HCT116 (cell line): ENCODE measurements around the gene ETS1. TPM values are rescaled to one million over a fixed set of nuclear protein-coding genes. Genes with fewer than 3 reads are reported as not detected.

Experiments used
- ATAC-seq: fragments of 200-7000 bp; cut with Tn5 transposase; 2 replicates; pipeline ENCODE4 v1.9.1; 2020; ENCODE audit warnings: mild to moderate bottlenecking, moderate library complexity
- BruUV-seq: library from RNA; stranded (reverse); fragments of 400-500 nt; replicated peaks from 2 replicates; lab custom pipeline; 2021; lab: Mats Ljungman, UMichigan
- CTCF ChIA-PET: fragments of 300-600 bp; sonication (Branson Sonifier 250); formaldehyde crosslinking; loops from one replicate; lab custom pipeline; 2021; ENCODE audit warnings: antibody characterized with exemption; lab: Charles Lee
- POLR2A ChIA-PET: fragments of 300-600, 350-600 bp; sonication (Branson Sonifier 250); formaldehyde crosslinking; loops from one replicate; lab custom pipeline; 2021; ENCODE audit warnings: antibody characterized with exemption; lab: Charles Lee
- RAD21 ChIA-PET, 2 experiments: fragments of 300-600 bp; sonication (Branson Sonifier 250); formaldehyde crosslinking; loops; one replicate each; lab custom pipeline; 2023; ENCODE audit warnings: low total read pairs in 2 of 2; ENCODE audit not compliant: uncharacterized antibody in 2 of 2, unreplicated experiment in 2 of 2, low non-redundant PET in 1 of 2; lab: Charles Lee
- DNase-seq: peaks from one replicate; pipeline ENCODE4 v3.0.0-alpha.2; 2010; ENCODE audit warnings: low read depth, low spot score
- H2AFZ ChIP-seq: fragments of 200-600 bp; shearing (Covaris generic), sonication (generic); 2 replicates; pipeline ENCODE4 v1.6.1; 2017; ENCODE audit warnings: low read depth, mixed run types, mixed read lengths, antibody characterized with exemption, low read length; ENCODE audit not compliant: poor library complexity, severe bottlenecking
- H3K27ac ChIP-seq: 2 replicates; pipeline ENCODE4 v1.5.1; 2012; ENCODE audit warnings: low read depth, low read length
- H3K27me3 ChIP-seq: fragments of 200-600 bp; sonication (generic); 2 replicates; pipeline ENCODE4 v1.6.1; 2016; ENCODE audit warnings: mixed run types, low read length, mixed read lengths; ENCODE audit not compliant: insufficient read depth
- H3K36me3 ChIP-seq, 2 experiments: fragments of 200-500 bp in 1 of 2; fragments of 200-600 bp in 1 of 2; sonication (Bioruptor generic) in 1 of 2; sonication (generic) in 1 of 2; 2 replicates each; pipeline versions ENCODE4 v1.5.1 to v1.6.1; 2014 to 2016; ENCODE audit warnings: low read length in 2 of 2, inconsistent platforms in 1 of 2, mixed read lengths in 1 of 2, mixed run types in 1 of 2; ENCODE audit not compliant: insufficient read depth in 2 of 2, control insufficient read depth in 1 of 2
- H3K4me1 ChIP-seq, 2 experiments: fragments of 200-600 bp in 1 of 2; sonication (generic) in 1 of 2; 2 replicates each; pipeline versions ENCODE4 v1.5.1 to v1.6.1; 2012 to 2017; ENCODE audit warnings: low read length in 2 of 2, inconsistent platforms in 1 of 2, mild to moderate bottlenecking in 1 of 2, mixed read lengths in 1 of 2, mixed run types in 1 of 2, moderate library complexity in 1 of 2; ENCODE audit not compliant: insufficient read depth in 2 of 2, control insufficient read depth in 1 of 2
- H3K4me2 ChIP-seq: fragments of 200-600 bp; sonication (generic); 2 replicates; pipeline ENCODE4 v1.6.1; 2017; ENCODE audit warnings: mixed run types, low read length, mixed read lengths
- H3K4me3 ChIP-seq, 2 experiments: fragments of 200-600 bp in 1 of 2; sonication (generic) in 1 of 2; replicated peaks in 1 of 2; 2 replicates each; pipeline ENCODE4 v1.5.1; 2011 to 2016; ENCODE audit warnings: low read length in 2 of 2, control low read depth in 1 of 2, low read depth in 1 of 2, mild to moderate bottlenecking in 1 of 2, mixed read lengths in 1 of 2, mixed run types in 1 of 2
- H3K79me2 ChIP-seq: fragments of 200-600 bp; sonication (generic); 2 replicates; pipeline ENCODE4 v1.6.1; 2017; ENCODE audit warnings: mild to moderate bottlenecking, mixed run types, low read length, moderate library complexity, mixed read lengths; ENCODE audit not compliant: insufficient read depth
- H3K9ac ChIP-seq: fragments of 200-600 bp; sonication (generic); 2 replicates; pipeline ENCODE4 v1.6.1; 2016; ENCODE audit warnings: low read length, mixed read lengths
- H3K9me2 ChIP-seq: fragments of 200-600 bp; sonication (generic), shearing (Covaris generic); 2 replicates; pipeline ENCODE4 v1.6.1; 2017; ENCODE audit warnings: mixed run types, mild to moderate bottlenecking, moderate library complexity; ENCODE audit not compliant: insufficient read depth
- H3K9me3 ChIP-seq, 2 experiments: fragments of 200-500 bp in 1 of 2; fragments of 200-600 bp in 1 of 2; sonication (Bioruptor generic) in 1 of 2; sonication (generic) in 1 of 2; 2 replicates each; pipeline ENCODE4 v1.6.1; 2014 to 2017; ENCODE audit warnings: low read length in 2 of 2, mixed read lengths in 2 of 2, inconsistent platforms in 1 of 2, low read depth in 1 of 2, mild to moderate bottlenecking in 1 of 2, mixed run types in 1 of 2, moderate library complexity in 1 of 2; ENCODE audit not compliant: control insufficient read depth in 1 of 2, insufficient read depth in 1 of 2
- H4K20me1 ChIP-seq: fragments of 200-600 bp; sonication (generic), shearing (Covaris generic); 2 replicates; pipeline ENCODE4 v1.6.1; 2017; ENCODE audit warnings: mixed run types, mild to moderate bottlenecking, moderate library complexity; ENCODE audit not compliant: insufficient read depth
- CEBPB ChIP-seq: IDR thresholded peaks from 2 replicates; pipeline ENCODE4 v1.6.1; 2012; ENCODE audit warnings: low read depth
- EZH2phosphoT487 ChIP-seq: fragments of 200-600 bp; IDR thresholded peaks from 2 replicates; pipeline ENCODE4 v1.6.1; 2018; ENCODE audit warnings: antibody characterized with exemption, borderline replicate concordance
- FOSL1 ChIP-seq: IDR thresholded peaks from 2 replicates; pipeline ENCODE4 v1.6.1; 2012; ENCODE audit warnings: low read depth
- JUND ChIP-seq: IDR thresholded peaks from 2 replicates; pipeline ENCODE4 v1.6.1; 2012
- SP1 ChIP-seq: IDR thresholded peaks from 2 replicates; pipeline ENCODE4 v1.6.1; 2012; ENCODE audit warnings: low read depth
- TCF7L2 ChIP-seq: IDR thresholded peaks from 2 replicates; pipeline ENCODE4 v1.7.0; 2011; ENCODE audit warnings: borderline replicate concordance, inconsistent platforms; ENCODE audit not compliant: insufficient read depth, insufficient read length; ENCODE audit errors: extremely low read depth
- YY1 ChIP-seq: IDR thresholded peaks from 2 replicates; pipeline ENCODE4 v1.6.1; 2011; ENCODE audit warnings: low read length, low read depth, moderate library complexity, mild to moderate bottlenecking; ENCODE audit not compliant: insufficient replicate concordance; ENCODE audit errors: extremely low read depth
- ZFX ChIP-seq: fragments of 450-650 bp; IDR thresholded peaks from 2 replicates; pipeline ENCODE4 v1.6.1; 2017
- intact Hi-C: fragments of 100-400 bp; cut with micrococcal nuclease; formaldehyde crosslinking; loops from 2 replicates; pipeline ENCODE4 v1.10.0; 2022
- total RNA-seq: library from RNA; stranded (reverse); gene quantifications from one replicate; pipeline ENCODE4 v1.2.1, GENCODE V29; 2021; ENCODE audit not compliant: unreplicated experiment
- TF ChIP-seq, protein P1 (sequence below), 3 experiments: fragments of 200-600 bp in 1 of 3; sonication (generic) in 1 of 3; IDR thresholded peaks in 2 of 3; conservative IDR thresholded peaks in 1 of 3; 2 replicates each; pipeline ENCODE4 v1.5.1; 2012 to 2017; ENCODE audit warnings: low read depth in 2 of 3, low read length in 2 of 3, antibody characterized with exemption in 1 of 3, borderline replicate concordance in 1 of 3, control low read depth in 1 of 3, mild to moderate bottlenecking in 1 of 3, mixed read lengths in 1 of 3, mixed run types in 1 of 3, moderate library complexity in 1 of 3; ENCODE audit not compliant: insufficient read depth in 1 of 3
- TF ChIP-seq, protein P2 (sequence below): IDR thresholded peaks from 2 replicates; pipeline ENCODE4 v1.6.1; 2012
- TF ChIP-seq, protein P3 (sequence below): IDR thresholded peaks from 2 replicates; pipeline ENCODE4 v1.6.1; 2012

ETS1 gene
- total RNA-seq, 1 experiment from 2014 or later = 9.2 TPM

DNA sequence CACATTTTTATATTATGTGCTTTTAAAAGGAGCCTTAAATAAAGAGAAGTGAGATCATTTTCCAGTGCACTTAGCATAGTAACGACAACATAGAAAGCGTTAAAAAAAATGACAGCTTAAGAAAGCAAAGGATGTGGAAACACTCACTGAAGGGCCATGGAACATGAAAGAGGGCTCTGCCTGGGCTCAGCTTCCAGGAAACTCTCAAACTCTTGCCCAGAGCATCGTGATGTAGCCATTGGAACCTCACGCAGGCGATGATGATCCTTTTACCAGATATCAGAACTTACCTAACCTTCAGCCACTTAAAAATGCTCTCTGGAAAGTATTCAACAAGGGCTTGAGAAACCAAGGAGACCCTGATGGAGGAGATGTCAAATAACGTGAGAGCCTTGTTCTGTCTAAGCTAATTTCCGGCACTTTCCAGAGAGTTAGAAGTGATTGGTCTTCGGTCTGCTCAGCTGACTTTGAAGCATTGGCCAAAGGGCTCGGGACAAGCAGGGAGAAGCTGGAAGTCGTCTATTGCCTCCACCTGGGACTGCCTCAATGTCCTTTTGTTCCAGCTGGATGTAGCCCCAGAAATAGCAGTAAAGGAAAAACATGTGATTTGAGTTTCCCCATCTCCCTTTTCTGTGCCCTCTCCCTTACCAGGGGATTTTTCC lies 21.5 kb upstream of the ETS1 start:
- no peaks in the 10 kb centered on the region for H3K9me2 ChIP-seq
- intact Hi-C loops = no loop called here
- H3K79me2 ChIP-seq = no peaks in the 10 kb centered on the region
- no peaks in the 10 kb centered on the region for H3K36me3 ChIP-seq
- H3K27me3 ChIP-seq = peaks cover 67% of the 10 kb centered on the region
- no TSS peak for BruUV-seq
- no peaks in the 10 kb centered on the region for H3K9me3 ChIP-seq
- ATAC-seq (no peak), DNase-seq (no peak)
- no peak overlapping the region for H3K27ac ChIP-seq
- TF ChIP-seq, protein P1, sequence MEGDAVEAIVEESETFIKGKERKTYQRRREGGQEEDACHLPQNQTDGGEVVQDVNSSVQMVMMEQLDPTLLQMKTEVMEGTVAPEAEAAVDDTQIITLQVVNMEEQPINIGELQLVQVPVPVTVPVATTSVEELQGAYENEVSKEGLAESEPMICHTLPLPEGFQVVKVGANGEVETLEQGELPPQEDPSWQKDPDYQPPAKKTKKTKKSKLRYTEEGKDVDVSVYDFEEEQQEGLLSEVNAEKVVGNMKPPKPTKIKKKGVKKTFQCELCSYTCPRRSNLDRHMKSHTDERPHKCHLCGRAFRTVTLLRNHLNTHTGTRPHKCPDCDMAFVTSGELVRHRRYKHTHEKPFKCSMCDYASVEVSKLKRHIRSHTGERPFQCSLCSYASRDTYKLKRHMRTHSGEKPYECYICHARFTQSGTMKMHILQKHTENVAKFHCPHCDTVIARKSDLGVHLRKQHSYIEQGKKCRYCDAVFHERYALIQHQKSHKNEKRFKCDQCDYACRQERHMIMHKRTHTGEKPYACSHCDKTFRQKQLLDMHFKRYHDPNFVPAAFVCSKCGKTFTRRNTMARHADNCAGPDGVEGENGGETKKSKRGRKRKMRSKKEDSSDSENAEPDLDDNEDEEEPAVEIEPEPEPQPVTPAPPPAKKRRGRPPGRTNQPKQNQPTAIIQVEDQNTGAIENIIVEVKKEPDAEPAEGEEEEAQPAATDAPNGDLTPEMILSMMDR (IDR thresholded peaks at IDR 0.05 in 2 of 3, conservative IDR thresholded peaks at IDR 0.05 in 1 of 3; ENCODE audit: borderline replicate concordance in 1 of 3, insufficient read depth in 1 of 3, low read depth in 2 of 3, low read length in 2 of 3) = no peak
- no peak for TF ChIP-seq CEBPB
- TF ChIP-seq, protein P2, sequence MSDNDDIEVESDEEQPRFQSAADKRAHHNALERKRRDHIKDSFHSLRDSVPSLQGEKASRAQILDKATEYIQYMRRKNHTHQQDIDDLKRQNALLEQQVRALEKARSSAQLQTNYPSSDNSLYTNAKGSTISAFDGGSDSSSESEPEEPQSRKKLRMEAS = no peak
- no peak for TF ChIP-seq JUND
- TF ChIP-seq TCF7L2 = no peak
- no peak for TF ChIP-seq FOSL1
- TF ChIP-seq ZFX = no peak
- TF ChIP-seq, protein P3, sequence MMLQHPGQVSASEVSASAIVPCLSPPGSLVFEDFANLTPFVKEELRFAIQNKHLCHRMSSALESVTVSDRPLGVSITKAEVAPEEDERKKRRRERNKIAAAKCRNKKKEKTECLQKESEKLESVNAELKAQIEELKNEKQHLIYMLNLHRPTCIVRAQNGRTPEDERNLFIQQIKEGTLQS = no peak
- no peak for TF ChIP-seq EZH2phosphoT487
- TF ChIP-seq SP1 = no peak
- no peak for TF ChIP-seq YY1
- H3K9ac ChIP-seq = no peak overlapping the region
- no peak overlapping the region for H3K4me3 ChIP-seq
- no peak overlapping the region for H3K4me2 ChIP-seq
- CTCF ChIA-PET = no interaction called here
- no peaks in the 10 kb centered on the region for H4K20me1 ChIP-seq
- RAD21 ChIA-PET = interaction anchor here in 1 of 2 experiments (0.6 kb wide), 1 partner anchor 337 kb away, joined by 4 read pairs; no protein-coding TSS in a partner anchor
- H2AFZ ChIP-seq = no peak overlapping the region
- POLR2A ChIA-PET = no interaction called here
- H3K4me1 ChIP-seq = no peaks in the 10 kb centered on the region
